Neutrophil (primary cell): Measurements from ENCODE around the gene IPPK.

Source experiments
- H3K27ac ChIP-seq: fragments of 200-600 bp; sonication (generic); 2 replicates; pipeline ENCODE4 v1.5.1; 2016; ENCODE audit warnings: mild to moderate bottlenecking, moderate library complexity
- H3K27me3 ChIP-seq: fragments of 200-600 bp; sonication (generic); 2 replicates; pipeline ENCODE4 v1.6.0; 2016; ENCODE audit warnings: mild to moderate bottlenecking
- H3K36me3 ChIP-seq: fragments of 200-600 bp; sonication (generic); 2 replicates; pipeline ENCODE4 v1.5.1; 2017
- H3K4me1 ChIP-seq, 2 experiments: fragments of 200-600 bp in 1 of 2; sonication (generic) in 1 of 2; 1 replicate in 1 of 2; 2 replicates in 1 of 2; pipeline versions ENCODE4 v1.5.1 to v1.6.1; 2013 to 2016; ENCODE audit warnings: low read depth in 1 of 2, low read length in 1 of 2, mild to moderate bottlenecking in 1 of 2, moderate library complexity in 1 of 2; ENCODE audit not compliant: control insufficient read depth in 1 of 2, insufficient read depth in 1 of 2
- H3K4me3 ChIP-seq, 2 experiments: fragments of 200-600 bp in 1 of 2; sonication (generic) in 1 of 2; 1 replicate in 1 of 2; 2 replicates in 1 of 2; pipeline ENCODE4 v1.5.1; 2013 to 2016; ENCODE audit warnings: low read depth in 1 of 2, low read length in 1 of 2, mild to moderate bottlenecking in 1 of 2, moderate library complexity in 1 of 2
- H3K9me3 ChIP-seq: fragments of 200-600 bp; sonication (generic); 2 replicates; pipeline ENCODE4 v1.5.1; 2016
- CTCF ChIP-seq: fragments of 200-600 bp; sonication (generic); IDR thresholded peaks from 2 replicates; pipeline ENCODE4 v1.5.1; 2016; ENCODE audit warnings: antibody characterized with exemption

IPPK gene

GRCh38 chr9:92669527-92669889, 423 bp downstream of the IPPK start:
- no peaks in the 10 kb centered on the region for H3K27me3 ChIP-seq
- H3K4me1 ChIP-seq = peaks cover 18 to 19% of the 10 kb centered on the region in 2 experiments
- H3K9me3 ChIP-seq = no peaks in the 10 kb centered on the region
- peak overlapping the region; percentile 83 to 97 for H3K4me3 ChIP-seq
- TF ChIP-seq CTCF = no peak
- H3K36me3 ChIP-seq = peaks cover 12% of the 10 kb centered on the region
- peak overlapping the region; percentile 92 for H3K27ac ChIP-seq

- Histone ChIP-seq H3K4me3 (peak overlapping the region; percentile 83 to 97), H3K27ac (peak overlapping the region; percentile 92), H3K9me3 (no peaks in the 10 kb centered on the region), H3K4me1 (peaks cover 18 to 19% of the 10 kb centered on the region in 2 experiments), H3K36me3 (peaks cover 12% of the 10 kb centered on the region), H3K27me3 (no peaks in the 10 kb centered on the region)
- no peak for TF ChIP-seq CTCF
Observed at GRCh38 chr9:92668746-92669526, 995 bp downstream of the IPPK start.

GRCh38 chr9:92666912-92667532, 2.9 kb downstream of the IPPK start:
- peaks cover 18 to 19% of the 10 kb centered on the region in 2 experiments for H3K4me1 ChIP-seq
- no peaks in the 10 kb centered on the region for H3K27me3 ChIP-seq
- peaks cover 12% of the 10 kb centered on the region for H3K36me3 ChIP-seq
- no peak for TF ChIP-seq CTCF
- H3K9me3 ChIP-seq = no peaks in the 10 kb centered on the region
- no peak overlapping the region for H3K4me3 ChIP-seq
- H3K27ac ChIP-seq = no peak overlapping the region

GRCh38 chr9:92666236-92666635, 3.7 kb downstream of the IPPK start:
- Histone ChIP-seq H3K4me3 (no peak overlapping the region), H3K27me3 (no peaks in the 10 kb centered on the region), H3K27ac (no peak overlapping the region), H3K36me3 (peaks cover 12% of the 10 kb centered on the region), H3K9me3 (no peaks in the 10 kb centered on the region), H3K4me1 (peaks cover 16 to 19% of the 10 kb centered on the region in 2 experiments)
- TF ChIP-seq CTCF = no peak

GRCh38 chr9:92665836-92666235, 4.1 kb downstream of the IPPK start:
- Histone ChIP-seq H3K27me3 (no peaks in the 10 kb centered on the region), H3K9me3 (no peaks in the 10 kb centered on the region), H3K4me3 (no peak overlapping the region), H3K4me1 (peaks cover 13 to 16% of the 10 kb centered on the region in 2 experiments), H3K27ac (no peak overlapping the region), H3K36me3 (peaks cover 12% of the 10 kb centered on the region)
- TF ChIP-seq CTCF = no peak
